ENCODE measurements around the gene WDR88.
"Not testable (repeated sequence)": the region's sequence is repeated elsewhere in the genome, so short reads cannot be mapped to it uniquely, and the experiment has no call there.

The WDR88 gene

DNA sequence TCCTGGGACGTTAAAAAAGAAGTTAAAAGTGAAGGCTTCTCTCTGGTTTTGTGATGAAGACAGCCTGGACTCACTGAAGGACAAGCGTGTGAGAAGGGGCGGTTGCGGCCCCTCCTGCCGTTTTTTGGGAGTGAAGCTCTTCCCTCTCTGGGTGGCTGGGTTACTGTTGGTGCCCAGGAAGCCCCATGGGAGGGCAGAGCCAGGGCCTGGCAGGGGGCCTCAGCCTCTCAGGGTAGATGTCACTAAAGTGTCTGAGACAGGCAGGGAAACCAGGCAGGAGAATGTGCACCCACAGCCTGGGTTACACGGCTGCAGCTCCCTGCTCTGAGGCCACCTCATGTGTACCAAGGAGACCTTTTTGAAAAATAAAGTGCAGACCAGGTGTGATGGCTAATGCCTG lies 1.5 kb upstream of the WDR88 start:
- no peak for DNase-seq

DNA sequence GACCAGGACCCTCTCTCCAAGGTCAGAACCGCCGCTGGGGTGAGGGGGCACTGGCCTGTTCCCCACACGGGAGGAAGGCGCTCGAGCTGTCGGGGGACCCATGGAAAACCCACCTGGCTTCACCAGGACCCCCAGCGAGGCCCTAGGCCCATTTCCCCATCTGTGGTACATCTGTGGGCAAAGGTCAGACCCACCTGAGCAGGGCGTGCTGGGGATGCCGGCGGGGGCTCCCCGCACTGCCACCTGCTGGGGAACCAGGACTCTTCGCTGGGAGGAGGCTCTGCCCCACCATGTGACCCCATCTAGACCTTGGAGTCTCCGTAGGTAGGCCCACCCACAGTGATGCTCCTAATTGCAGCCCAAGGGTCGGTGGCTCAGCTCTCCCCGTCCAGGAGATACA lies 511 bp downstream of the WDR88 start:
- DNase-seq, result no peak

DNA sequence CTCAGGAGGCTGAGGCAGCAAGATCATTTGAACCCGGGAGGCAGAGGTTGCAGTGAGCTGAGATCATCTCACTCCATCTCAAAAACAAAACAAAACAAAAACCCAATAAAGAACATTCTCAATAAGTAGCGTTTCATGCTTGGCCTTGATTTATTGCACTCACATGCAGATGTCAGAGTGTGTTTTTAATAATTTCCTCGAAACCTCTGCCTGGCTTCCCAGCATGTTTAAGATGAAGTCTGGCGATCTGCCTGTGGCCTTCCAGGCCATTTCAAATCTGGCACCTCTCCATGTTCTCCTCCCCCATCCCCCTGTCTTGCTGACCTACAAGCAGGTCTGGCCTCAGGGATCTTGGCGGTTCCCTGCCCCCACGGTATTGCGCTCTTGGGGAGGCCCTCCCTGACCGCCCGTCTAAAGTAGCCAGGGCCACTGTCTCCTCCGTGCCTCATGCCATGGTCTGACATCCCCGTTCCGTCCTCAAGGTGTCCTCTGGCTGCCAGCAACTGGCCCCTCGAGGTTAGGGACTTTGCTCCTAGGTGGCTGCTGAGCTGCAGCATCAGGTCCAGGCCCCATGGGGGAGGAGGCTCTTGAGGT lies 1.6 kb downstream of the WDR88 start:
- DNase-seq, result no peak

DNA sequence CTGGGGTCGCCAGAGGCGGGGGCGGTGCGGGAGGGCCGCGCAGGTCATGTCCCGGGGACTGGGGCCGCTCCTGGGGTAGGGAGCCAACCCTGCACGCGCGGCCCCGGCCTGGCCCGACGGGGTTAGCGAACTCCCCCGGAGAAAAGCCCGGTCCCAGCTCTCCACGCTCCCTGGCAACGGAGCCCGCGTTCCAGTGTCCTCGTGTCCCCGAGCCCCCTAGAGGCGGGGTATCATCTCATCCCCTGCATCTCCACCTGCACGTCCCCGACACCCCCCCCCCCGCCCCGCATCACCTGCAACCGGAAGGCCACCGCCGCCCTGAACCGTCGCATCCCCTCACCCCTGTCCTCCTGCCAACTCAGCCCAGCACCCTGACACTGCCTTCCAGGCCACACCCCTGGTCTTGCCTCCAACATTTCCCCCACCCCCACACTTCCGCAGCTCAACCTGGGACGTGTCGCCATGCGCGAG lies 2.7 kb downstream of the WDR88 start:
- DNase-seq, result no peak

- DNase-seq, result no peak
These were observed 7.3 kb downstream of the WDR88 start for GRCh38 chr19:33139165-33139564.

GRCh38 chr19:33143897-33144405 lies 12.0 kb downstream of the WDR88 start:
- peak in 1 of 2 donors; percentile 15 for DNase-seq

GRCh38 chr19:33146209-33146608 lies 14.3 kb downstream of the WDR88 start:
- DNase-seq, result no peak

- no peak for DNase-seq
These were observed 15.6 kb downstream of the WDR88 start for GRCh38 chr19:33147538-33147937.

DNA sequence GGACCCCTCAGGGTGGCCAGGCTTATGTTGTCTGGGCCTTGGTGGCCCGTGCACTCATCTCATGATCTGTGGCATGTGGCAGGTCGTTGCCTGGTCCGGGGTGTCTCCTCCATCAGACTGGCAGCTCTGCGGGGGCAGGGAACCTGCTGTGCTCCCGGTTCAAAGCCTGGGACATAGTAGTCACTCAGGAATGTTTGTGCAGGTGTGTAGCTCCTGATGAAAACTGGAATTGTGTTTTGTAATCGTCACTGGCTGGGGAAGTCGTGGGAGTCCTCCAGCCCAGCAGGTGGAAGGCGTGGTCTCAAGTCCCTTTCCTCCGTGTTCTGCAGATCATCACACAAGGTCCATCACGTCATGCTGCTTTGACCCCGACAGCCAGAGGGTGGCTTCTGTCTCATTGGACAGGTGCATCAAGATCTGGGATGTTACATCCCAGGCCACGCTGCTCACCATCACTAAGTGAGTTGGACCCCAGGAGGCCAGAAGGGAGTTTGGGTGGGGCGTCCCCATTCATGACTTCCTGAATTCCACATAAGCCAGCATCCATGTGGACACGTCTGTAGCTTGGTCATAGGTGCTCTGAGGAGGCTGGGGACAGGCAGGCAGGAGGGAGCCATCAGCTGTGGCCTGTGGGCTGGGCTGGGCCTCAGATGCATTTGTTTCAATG lies 19.1 kb downstream of the WDR88 start:
- DNase-seq, result no peak

DNA sequence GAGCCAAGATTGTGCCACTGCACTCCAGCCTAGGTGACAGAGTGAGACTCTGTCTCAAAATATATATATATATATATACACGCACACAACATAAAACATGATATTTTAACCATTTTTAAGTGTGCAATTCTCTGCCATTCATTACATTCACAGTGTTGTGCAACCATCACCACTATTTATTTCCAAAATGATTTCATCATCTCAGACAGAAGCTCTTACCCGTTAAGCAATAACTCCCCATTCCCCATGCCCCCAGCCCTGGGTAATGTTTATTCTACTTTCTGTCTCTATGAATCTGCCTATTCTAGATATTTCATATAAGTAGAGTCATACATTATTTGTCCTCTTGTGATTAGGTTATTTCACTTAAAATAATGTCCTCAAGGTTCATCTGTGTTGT lies 20.3 kb downstream of the WDR88 start:
- no peak for DNase-seq

DNA sequence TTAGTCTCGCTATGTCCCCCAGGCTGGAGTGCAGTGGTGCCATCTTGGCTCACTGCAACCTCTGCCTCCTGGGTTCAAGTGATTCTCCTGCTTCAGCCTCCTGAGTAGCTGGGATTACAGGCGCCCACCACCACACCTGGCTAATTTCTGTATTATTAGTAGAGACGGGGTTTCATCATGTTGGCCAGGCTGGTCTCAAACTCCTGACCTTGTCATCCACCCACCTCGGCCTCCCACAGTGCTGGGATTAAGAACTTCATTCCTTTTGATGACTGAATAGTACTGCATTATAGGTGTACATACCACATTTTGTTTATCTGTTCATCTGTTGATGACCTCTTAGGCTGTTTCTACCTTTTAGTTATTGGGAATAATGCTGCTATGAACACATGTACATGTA lies 20.7 kb downstream of the WDR88 start:
- DNase-seq, result not testable (repeated sequence)

GRCh38 chr19:33154313-33154712 lies 22.4 kb downstream of the WDR88 start:
- DNase-seq, result not testable (repeated sequence)

DNA sequence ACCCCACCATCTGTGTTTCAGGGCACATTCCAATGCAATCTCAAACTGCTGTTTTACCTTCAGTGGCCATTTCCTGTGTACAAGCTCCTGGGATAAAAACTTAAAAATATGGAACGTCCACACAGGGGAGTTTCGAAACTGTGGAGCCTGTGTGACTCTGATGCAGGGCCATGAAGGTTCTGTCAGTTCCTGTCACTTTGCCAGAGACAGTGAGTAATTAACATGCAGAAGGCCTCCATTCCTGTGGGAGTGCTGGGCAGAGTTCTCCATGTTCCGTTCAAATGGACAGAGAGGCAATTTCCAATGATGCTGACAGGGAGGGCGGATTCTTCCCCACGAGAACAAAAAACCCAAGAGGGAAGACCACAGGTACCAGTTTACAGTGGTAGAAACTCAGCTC lies 24.4 kb downstream of the WDR88 start:
- DNase-seq, result no peak

DNA sequence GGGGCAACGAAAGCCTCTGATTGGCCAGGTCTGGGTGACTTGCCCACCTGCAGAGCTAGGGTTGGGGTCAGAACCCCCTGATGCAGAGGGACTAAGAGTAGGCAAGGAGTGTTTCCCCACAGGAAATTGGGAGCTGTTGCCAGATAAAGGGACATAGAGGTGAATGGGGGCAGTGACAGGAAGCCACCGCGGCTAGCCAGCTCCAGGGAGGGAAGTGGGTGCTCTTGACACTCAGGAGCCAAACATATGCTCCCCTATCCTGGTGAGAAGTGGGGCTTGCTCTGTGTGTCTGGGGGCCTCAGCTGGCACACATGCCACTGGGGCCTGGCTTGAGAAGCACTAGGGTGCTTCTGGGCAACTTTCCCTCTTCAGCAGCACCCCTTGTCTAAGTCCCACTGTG lies 26.0 kb downstream of the WDR88 start:
- peak in 1 of 2 donors; percentile 3 for DNase-seq

DNA sequence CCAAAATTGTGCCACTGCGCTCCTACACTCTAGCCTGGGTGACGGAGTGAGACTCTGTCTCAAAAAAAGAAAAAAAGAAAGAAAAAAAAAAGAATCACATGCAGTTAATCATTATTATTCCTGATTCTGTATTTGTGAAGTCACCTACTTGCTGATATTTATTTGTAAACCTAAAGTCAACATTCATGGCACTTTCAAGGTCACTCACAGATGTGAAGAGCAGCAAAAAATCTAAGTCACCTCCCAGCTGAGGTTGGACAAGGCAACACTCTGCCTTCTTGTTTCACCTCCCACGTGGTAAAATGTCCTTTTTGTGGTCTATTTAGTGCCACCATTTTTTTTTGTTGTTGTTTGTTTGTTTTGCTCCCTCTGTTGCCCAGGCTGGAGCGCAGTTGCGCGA lies 26.5 kb downstream of the WDR88 start:
- DNase-seq, result no peak

GRCh38 chr19:33159149-33159548 lies 27.2 kb downstream of the WDR88 start:
- no peak for DNase-seq

- no peak for DNase-seq
These were observed 28.0 kb downstream of the WDR88 start for GRCh38 chr19:33159893-33160292.

- no peak for DNase-seq
These were observed 29.3 kb downstream of the WDR88 start for GRCh38 chr19:33161201-33161600.

DNA sequence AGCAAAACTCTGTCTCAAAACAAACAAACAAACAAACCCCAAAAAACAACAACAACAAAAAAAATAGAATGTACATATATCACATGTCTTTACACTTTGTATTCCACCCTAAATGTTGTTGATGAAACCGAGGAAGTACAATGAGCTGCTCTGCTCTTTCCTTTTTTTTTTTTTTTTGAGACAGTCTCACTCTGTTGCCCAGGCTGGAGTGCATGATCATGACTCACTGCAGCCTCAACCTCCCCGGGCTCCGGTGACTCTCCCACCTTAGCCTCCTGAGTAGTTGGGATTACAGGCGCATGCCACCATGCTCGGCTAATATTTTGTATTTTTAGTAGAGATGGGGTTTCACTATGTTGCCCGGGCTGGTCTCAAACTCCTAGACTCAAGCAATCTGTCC lies 31.6 kb downstream of the WDR88 start:
- no peak for DNase-seq

DNA sequence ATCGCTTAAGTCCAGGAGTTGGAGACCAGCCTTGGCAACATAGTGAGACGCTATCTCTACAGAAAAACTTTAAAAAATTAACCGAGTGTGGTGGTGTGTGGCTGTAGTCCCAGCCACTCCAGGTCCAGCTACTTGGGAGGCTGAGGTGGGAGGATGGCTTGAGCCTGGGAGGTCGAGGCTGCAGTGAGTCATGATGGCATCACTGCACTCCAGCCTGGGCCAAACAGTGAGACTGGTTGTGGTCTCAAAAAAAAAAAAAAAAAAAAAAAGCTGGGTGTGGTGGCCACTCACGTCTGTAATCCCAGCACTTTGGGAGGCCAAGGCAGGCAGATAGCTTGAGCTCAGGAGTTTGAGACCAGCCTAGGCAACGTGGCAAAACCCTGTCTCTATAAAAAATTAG lies 34.1 kb downstream of the WDR88 start:
- not testable (repeated sequence) for DNase-seq

DNA sequence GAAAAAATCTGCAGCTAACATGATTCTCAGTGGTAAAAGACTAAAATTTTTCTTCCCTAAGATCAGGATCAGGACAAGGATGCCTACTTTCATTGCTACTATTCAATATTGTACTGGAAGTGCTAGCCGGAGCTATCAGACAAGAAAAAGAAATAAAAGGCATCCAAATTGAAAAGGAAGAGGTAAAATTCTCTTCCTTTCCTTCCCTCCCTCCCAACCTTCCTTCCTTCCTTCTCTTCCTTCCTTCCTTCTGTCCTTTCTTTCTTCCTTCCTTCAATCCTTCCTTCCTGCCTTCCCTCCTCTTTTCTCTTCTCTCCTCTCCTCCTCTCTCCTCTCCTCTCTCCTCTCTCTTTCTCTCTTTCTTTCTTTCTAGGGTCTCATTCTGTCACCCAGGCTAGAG lies 35.5 kb downstream of the WDR88 start:
- DNase-seq, result no peak

- no peak for DNase-seq
These were observed 36.6 kb downstream of the WDR88 start for GRCh38 chr19:33168528-33168927.

GRCh38 chr19:33171222-33171795 lies 39.4 kb downstream of the WDR88 start:
- no peak for DNase-seq

GRCh38 chr19:33171916-33172359 lies 40.0 kb downstream of the WDR88 start:
- DNase-seq, result no peak
